Measurements from ENCODE around the gene EXTL1. TPM values are rescaled to one million over a fixed set of nuclear protein-coding genes. Genes with fewer than 3 reads are reported as not detected.

Gene EXTL1
- polyA plus RNA-seq, 1 of the 3 experiments (the other 2 are of a cell fraction), result 0.58 TPM

GRCh38 chr1:25993197-25993951 is 28.2 kb upstream of the EXTL1 start:
- H3K9me2 ChIP-seq, result no peaks in the 10 kb centered on the region
- H3K36me3 ChIP-seq (replicated peaks in 1 of 2; ENCODE audit: control insufficient read depth in 1 of 2, insufficient read depth in 2 of 2, low read length in 1 of 2), result peaks cover 0 to 13% of the 10 kb centered on the region in 2 experiments
- H4K20me1 ChIP-seq (ENCODE audit: insufficient read depth), result no peaks in the 10 kb centered on the region
- H3K27me3 ChIP-seq (ENCODE audit: insufficient read depth), result no peaks in the 10 kb centered on the region
- ChIA-PET CTCF (interaction anchor here (1.1 to 14.4 kb wide), 4 partner anchors 37 to 93 kb away, joined by 3 to 344 read pairs (median 3); partner anchors contain the start of gene STMN1), POLR2A (interaction anchor here (0.6 to 1.6 kb wide), 2 partner anchors 98 to 1237 kb away, joined by 4 to 6 read pairs; no protein-coding TSS in a partner anchor)
- no peak overlapping the region for H3K4me2 ChIP-seq
- no peaks in the 10 kb centered on the region for H3F3A ChIP-seq (replicated peaks; ENCODE audit: insufficient read depth)
- DNase-seq, result no peak
- WGBS (ENCODE audit: low lambda C conversion rate), result 83% methylated on average over 8 of the region's 8 CpGs
- H3K9ac ChIP-seq, result no peak overlapping the region
- H3K79me2 ChIP-seq (ENCODE audit: insufficient read depth), result peaks cover 19% of the 10 kb centered on the region
- no peak overlapping the region for H2AFZ ChIP-seq (ENCODE audit: low read depth)
- H3K4me1 ChIP-seq (ENCODE audit: control insufficient read depth in 1 of 2, insufficient read depth in 2 of 2, low read depth in 1 of 2, low read length in 1 of 2), result peaks cover 5 to 12% of the 10 kb centered on the region in 2 experiments; a peak in 3 of 4 replicates
- no peak for TF ChIP-seq RCOR1 (IDR thresholded peaks at IDR 0.05; ENCODE audit: low read length)
- no peak for TF ChIP-seq TAF1 (IDR thresholded peaks at IDR 0.05; ENCODE audit: borderline replicate concordance, low read depth, low read length)
- TF ChIP-seq FOXM1 (IDR thresholded peaks at IDR 0.05; ENCODE audit: low read depth), result no peak
- H3K9me3 ChIP-seq, result no peaks in the 10 kb centered on the region
- H3K4me3 ChIP-seq (ENCODE audit: low read depth in 2 of 2, low read length in 1 of 2), result no peak overlapping the region
- H3K27ac ChIP-seq (ENCODE audit: low read depth in 2 of 2, low read length in 1 of 2), result no peak overlapping the region

- CTCF ChIA-PET, result interaction anchor here (0.5 to 14.4 kb wide), 7 partner anchors 8 to 430 kb away, joined by 3 to 344 read pairs (median 3); partner anchors contain the start of gene STMN1
These were observed 27.0 kb upstream of the EXTL1 start for GRCh38 chr1:25994402-25995150.

More at GRCh38 chr1:25994402-25995150, 27.0 kb upstream of the EXTL1 start:
- Histone ChIP-seq H4K20me1 (ENCODE audit: insufficient read depth) (no peaks in the 10 kb centered on the region), H3K9ac (no peak overlapping the region), H3K79me2 (ENCODE audit: insufficient read depth) (peaks cover 19% of the 10 kb centered on the region), H3K9me3 (no peaks in the 10 kb centered on the region), H3K9me2 (no peaks in the 10 kb centered on the region), H3K27me3 (ENCODE audit: insufficient read depth) (no peaks in the 10 kb centered on the region), H3K4me3 (ENCODE audit: low read depth in 2 of 2, low read length in 1 of 2) (no peak overlapping the region), H3K27ac (ENCODE audit: low read depth in 2 of 2, low read length in 1 of 2) (no peak overlapping the region), H3F3A (replicated peaks; ENCODE audit: insufficient read depth) (no peaks in the 10 kb centered on the region), H3K36me3 (replicated peaks in 1 of 2; ENCODE audit: control insufficient read depth in 1 of 2, insufficient read depth in 2 of 2, low read length in 1 of 2) (peaks cover 0 to 5% of the 10 kb centered on the region in 2 experiments), H3K4me1 (ENCODE audit: control insufficient read depth in 1 of 2, insufficient read depth in 2 of 2, low read depth in 1 of 2, low read length in 1 of 2) (peaks cover 5 to 21% of the 10 kb centered on the region in 2 experiments; a peak in 3 of 4 replicates), H3K4me2 (no peak overlapping the region), H2AFZ (ENCODE audit: low read depth) (no peak overlapping the region)
- no peak for DNase-seq
- TF ChIP-seq MEF2A (IDR thresholded peaks at IDR 0.05; ENCODE audit: borderline replicate concordance, low read depth) (no peak), CHD2 (IDR thresholded peaks at IDR 0.05; ENCODE audit: low read length, partially characterized antibody) (no peak), RCOR1 (IDR thresholded peaks at IDR 0.05; ENCODE audit: low read length) (no peak), NRF1 (IDR thresholded peaks at IDR 0.05; ENCODE audit: low read depth, low read length) (no peak), FOXM1 (IDR thresholded peaks at IDR 0.05; ENCODE audit: low read depth) (no peak), JUND (IDR thresholded peaks at IDR 0.05) (no peak), MXI1 (IDR thresholded peaks at IDR 0.05; ENCODE audit: low read depth, low read length) (no peak), CTCF (IDR thresholded peaks at IDR 0.05) (no peak), MAX (IDR thresholded peaks at IDR 0.05; ENCODE audit: low read depth) (no peak)
- 97% methylated on average over 3 of the region's 3 CpGs for WGBS (ENCODE audit: low lambda C conversion rate)
- POLR2A ChIA-PET, result interaction anchor here (1.3 to 1.6 kb wide), 2 partner anchors 98 to 100 kb away, joined by 4 to 6 read pairs; no protein-coding TSS in a partner anchor

Measured in SK-N-SH (cell line).